ENCODE measurements around the gene PP2D1.

PP2D1 gene

GRCh38 chr3:20012164-20012563 is at the start of gene PP2D1:
PP2D1 (minus strand) TSS chr3:20012264; CDS start chr3:20012072, 192 bp downstream.
- no peak for TF ChIP-seq CTCF (conservative IDR thresholded peaks at IDR 0.05)

GRCh38 chr3:20060974-20061685 is 49.1 kb upstream of the PP2D1 start:
- no peak for TF ChIP-seq CTCF (conservative IDR thresholded peaks at IDR 0.05)
- no peak overlapping the region for H3K27ac ChIP-seq

More at GRCh38 chr3:20012164-20012563, at the start of gene PP2D1:
- H3K27ac ChIP-seq = no peak within 1 kb of the TSS

- H3K27ac ChIP-seq = no peak overlapping the region
- TF ChIP-seq CTCF (conservative IDR thresholded peaks at IDR 0.05) = no peak
Measured at GRCh38 chr3:20059929-20060328, 47.9 kb upstream of the PP2D1 start.

GRCh38 chr3:20057612-20058180 is 45.6 kb upstream of the PP2D1 start:
- H3K27ac ChIP-seq = peak overlapping the region; percentile 86
- no peak for TF ChIP-seq CTCF (conservative IDR thresholded peaks at IDR 0.05)

GRCh38 chr3:20056725-20057611 is 44.9 kb upstream of the PP2D1 start:
- H3K27ac ChIP-seq = peak overlapping the region; percentile 86
- TF ChIP-seq CTCF (conservative IDR thresholded peaks at IDR 0.05) = no peak

GRCh38 chr3:20055842-20056241 is 43.8 kb upstream of the PP2D1 start:
- H3K27ac ChIP-seq = peak overlapping the region; percentile 86

More at GRCh38 chr3:20055842-20056241, 43.8 kb upstream of the PP2D1 start:
- no peak for TF ChIP-seq CTCF (conservative IDR thresholded peaks at IDR 0.05)
